ENCODE results near the gene RHOD. TPM values are rescaled to one million over a fixed set of nuclear protein-coding genes. Genes with fewer than 3 reads are reported as not detected.

The RHOD gene
- total and polyA plus RNA-seq, 10 of the 15 experiments (the other 5 are each of a cell fraction or from before 2014, with no cell fraction given): 0.15 to 2.6 (median 1.9) TPM; not detected in 2

- Histone ChIP-seq H3K27ac (ENCODE audit: control insufficient read depth, insufficient read depth) (no peak overlapping the region), H3K36me3 (ENCODE audit: control insufficient read depth in 2 of 2, insufficient read depth in 2 of 2, low read length in 1 of 2) (no peaks in the 10 kb centered on the region), H3K79me2 (ENCODE audit: control insufficient read depth, insufficient read depth, low read length) (no peaks in the 10 kb centered on the region), H3K9me3 (replicated peaks; ENCODE audit: control insufficient read depth, insufficient read depth, low read length) (no peaks in the 10 kb centered on the region), H2AFZ (ENCODE audit: control insufficient read depth, low read depth, low read length) (no peak overlapping the region), H3K4me3 (no peak overlapping the region), H3K27me3 (replicated peaks in 1 of 2; ENCODE audit: control insufficient read depth in 2 of 2, insufficient read depth in 2 of 2, low read length in 1 of 2) (peaks cover 0 to 2% of the 10 kb centered on the region in 2 experiments; a peak in 2 of 4 replicates), H3K4me2 (ENCODE audit: control insufficient read depth, insufficient read depth) (no peak overlapping the region), H3K9ac (ENCODE audit: control insufficient read depth, insufficient read depth, low read length) (no peak overlapping the region), H4K20me1 (ENCODE audit: control insufficient read depth, insufficient read depth) (no peaks in the 10 kb centered on the region), H3K4me1 (ENCODE audit: control insufficient read depth, insufficient read depth, low read length) (no peaks in the 10 kb centered on the region)
- ChIA-PET RAD21 (ENCODE audit: unreplicated experiment) (no interaction called here), SMC1A (ENCODE audit: uncharacterized antibody, unreplicated experiment) (no interaction called here), POLR2A (no interaction called here), CTCF (no interaction called here)
- FAIRE-seq (no peak), DNase-seq (ENCODE audit: low read depth, low spot score) (no peak), ATAC-seq (no peak)
- in situ Hi-C loops (cut with MboI) (no loop called here), intact Hi-C loops (cut with micrococcal nuclease; ENCODE audit: unreplicated experiment) (no loop called here)
- BruUV-seq (replicated peaks): no TSS peak
- WGBS (ENCODE audit: insufficient coverage, insufficient replicate concordance, low lambda C conversion rate, missing lambda C conversion rate): 64% methylated on average over 11 of the region's 11 CpGs
- TF ChIP-seq NFIC (IDR thresholded peaks at IDR 0.05; ENCODE audit: low read depth, low read length) (no peak), FOXK2 (IDR thresholded peaks at IDR 0.05) (no peak), SMC3 (IDR thresholded peaks at IDR 0.05; ENCODE audit: borderline replicate concordance, low read length) (no peak), KLF5 (IDR thresholded peaks at IDR 0.05; ENCODE audit: partially characterized antibody) (no peak), RCOR1 (conservative IDR thresholded peaks at IDR 0.05; ENCODE audit: low read depth, low read length) (no peak), CHD2 (IDR thresholded peaks at IDR 0.05; ENCODE audit: borderline replicate concordance, low read depth, low read length) (no peak), PKNOX1 (IDR thresholded peaks at IDR 0.05) (no peak)
Observed at GRCh38 chr11:67013511-67014045, 43.1 kb upstream of the RHOD start.

GRCh38 chr11:67014343-67014742, 42.3 kb upstream of the RHOD start:
- WGBS (ENCODE audit: insufficient coverage, insufficient replicate concordance, low lambda C conversion rate, missing lambda C conversion rate): 82% methylated on average over 7 of the region's 7 CpGs
- no peaks in the 10 kb centered on the region for H4K20me1 ChIP-seq (ENCODE audit: control insufficient read depth, insufficient read depth)
- no peaks in the 10 kb centered on the region for H3K4me1 ChIP-seq (ENCODE audit: control insufficient read depth, insufficient read depth, low read length)
- H3K9ac ChIP-seq (ENCODE audit: control insufficient read depth, insufficient read depth, low read length): no peak overlapping the region
- no peaks in the 10 kb centered on the region for H3K36me3 ChIP-seq (ENCODE audit: control insufficient read depth in 2 of 2, insufficient read depth in 2 of 2, low read length in 1 of 2)
- H3K4me2 ChIP-seq (ENCODE audit: control insufficient read depth, insufficient read depth): no peak overlapping the region
- no peaks in the 10 kb centered on the region; the same call in 2 of the 3 replicates for H3K9me3 ChIP-seq (replicated peaks; ENCODE audit: control insufficient read depth, insufficient read depth, low read length)
- H3K79me2 ChIP-seq (ENCODE audit: control insufficient read depth, insufficient read depth, low read length): no peaks in the 10 kb centered on the region
- SMC1A ChIA-PET (ENCODE audit: uncharacterized antibody, unreplicated experiment): no interaction called here
- no TSS peak for BruUV-seq (replicated peaks)
- H3K4me3 ChIP-seq: no peak overlapping the region
- POLR2A ChIA-PET: no interaction called here
- no peak for ATAC-seq
- CTCF ChIA-PET: no interaction called here
- intact Hi-C loops (cut with micrococcal nuclease; ENCODE audit: unreplicated experiment) (no loop called here), in situ Hi-C loops (cut with MboI) (no loop called here)
- no peak overlapping the region for H3K27ac ChIP-seq (ENCODE audit: control insufficient read depth, insufficient read depth)
- RAD21 ChIA-PET (ENCODE audit: unreplicated experiment): no interaction called here
- peaks cover 0 to 2% of the 10 kb centered on the region in 2 experiments; a peak in 2 of 4 replicates for H3K27me3 ChIP-seq (replicated peaks in 1 of 2; ENCODE audit: control insufficient read depth in 2 of 2, insufficient read depth in 2 of 2, low read length in 1 of 2)
- FAIRE-seq: no peak
- no peak overlapping the region for H2AFZ ChIP-seq (ENCODE audit: control insufficient read depth, low read depth, low read length)
- no peak for DNase-seq (ENCODE audit: low read depth, low spot score)
- TF ChIP-seq CREB1 (IDR thresholded peaks at IDR 0.05; ENCODE audit: low read depth) (no peak), NFYB (IDR thresholded peaks at IDR 0.05; ENCODE audit: insufficient read depth, low read depth, low read length) (no peak), JUNB (IDR thresholded peaks at IDR 0.05) (no peak), FOS (IDR thresholded peaks at IDR 0.05; ENCODE audit: borderline replicate concordance, extremely low read depth, insufficient read length) (no peak), SMAD1 (IDR thresholded peaks at IDR 0.05; ENCODE audit: low read depth, partially characterized antibody) (no peak), RELA (IDR thresholded peaks at IDR 0.05; ENCODE audit: borderline replicate concordance, partially characterized antibody) (no peak)
